Activated T-helper 9 cell treated with anti-CD3 and anti-CD28 coated beads, Interleukin-2, amount 50 U/mL, for 16 hours (primary cell): ENCODE data around the gene LRCOL1.

ENCODE experiments used
- DNase-seq: peaks from one replicate; pipeline ENCODE4 v3.0.0-alpha.2; 2020; ENCODE audit warnings: low read depth

LRCOL1 gene

DNA sequence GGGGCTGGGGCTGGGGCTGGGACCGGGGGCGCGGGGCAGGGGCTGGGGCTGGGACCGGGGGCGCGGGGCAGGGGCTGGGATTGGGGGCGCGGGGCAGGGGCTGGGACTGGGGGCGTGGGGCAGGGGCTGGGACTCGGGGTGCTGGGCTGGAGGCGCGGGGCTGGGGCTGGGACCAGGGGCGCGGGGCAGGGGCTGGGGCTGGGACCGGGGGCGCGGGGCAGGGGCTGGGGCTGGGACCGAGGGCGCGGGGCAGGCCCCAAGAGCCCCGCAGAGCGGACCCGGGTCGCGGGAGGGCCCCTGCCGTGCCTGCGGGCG lies 8.6 kb upstream of the LRCOL1 start:
- DNase-seq = no peak

DNA sequence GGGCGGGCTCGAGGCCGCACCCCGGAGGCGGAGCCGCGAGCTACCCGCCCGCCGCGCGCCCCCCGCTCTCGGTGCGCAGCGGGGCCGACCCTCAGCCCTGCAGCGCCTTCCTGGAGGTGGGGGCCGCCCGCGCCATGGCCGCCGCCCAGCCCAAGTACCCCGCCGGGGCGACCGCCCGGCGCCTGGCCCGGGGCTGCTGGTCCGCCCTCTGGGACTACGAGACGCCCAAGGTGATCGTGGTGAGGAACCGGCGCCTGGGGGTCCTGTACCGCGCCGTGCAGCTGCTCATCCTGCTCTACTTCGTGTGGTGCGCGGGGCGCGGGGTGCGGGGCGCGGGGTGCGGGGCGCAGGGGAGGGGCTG lies 8.3 kb upstream of the LRCOL1 start, which contains the start of gene P2RX2:
P2RX2 (plus strand) TSS at position 94 of the 361 bp plus-strand sequence; CDS start at position 135, 41 bp downstream.
- no peak for DNase-seq

DNA sequence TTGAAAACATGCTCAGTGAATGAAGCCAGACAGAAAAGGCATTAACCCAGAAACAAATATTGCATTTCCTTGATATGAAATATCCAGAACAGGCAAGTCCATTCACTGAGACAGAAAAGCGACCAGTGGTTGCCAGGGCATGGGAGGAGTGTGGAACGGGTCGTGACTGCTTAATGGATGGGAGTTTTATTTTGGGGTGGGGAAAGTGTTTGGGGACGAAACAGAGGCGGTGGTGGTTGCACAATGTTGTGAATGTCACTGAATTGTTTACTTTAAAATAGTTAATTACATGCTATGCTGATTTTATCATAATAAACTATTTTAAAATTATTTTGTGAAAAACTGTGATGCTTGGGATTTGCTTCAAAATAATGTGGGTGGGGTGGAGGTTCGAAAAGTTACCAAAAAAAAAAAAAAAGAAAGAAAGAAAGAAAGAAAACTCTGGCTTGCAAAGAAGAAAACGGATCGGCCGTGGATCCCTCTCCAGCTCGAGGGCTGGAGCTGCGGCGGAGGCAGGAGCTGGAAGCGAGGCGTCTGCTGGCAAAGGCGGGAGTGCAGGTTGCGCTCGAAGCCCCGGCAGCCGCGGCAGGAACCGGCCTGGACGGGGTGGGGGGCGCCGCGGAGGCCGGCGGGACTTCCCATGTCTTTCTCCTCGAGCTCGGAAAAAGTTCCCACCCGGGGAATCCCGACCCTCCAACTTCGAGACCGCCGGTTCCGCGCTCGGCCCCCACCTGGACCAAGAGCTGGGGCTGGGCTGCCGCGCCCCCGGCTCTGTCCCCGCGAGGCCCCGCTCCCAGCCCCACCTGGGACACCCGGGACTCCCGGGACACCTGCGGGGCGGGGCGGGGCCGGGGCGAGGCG lies 7.7 kb upstream of the LRCOL1 start:
- DNase-seq = no peak

DNA sequence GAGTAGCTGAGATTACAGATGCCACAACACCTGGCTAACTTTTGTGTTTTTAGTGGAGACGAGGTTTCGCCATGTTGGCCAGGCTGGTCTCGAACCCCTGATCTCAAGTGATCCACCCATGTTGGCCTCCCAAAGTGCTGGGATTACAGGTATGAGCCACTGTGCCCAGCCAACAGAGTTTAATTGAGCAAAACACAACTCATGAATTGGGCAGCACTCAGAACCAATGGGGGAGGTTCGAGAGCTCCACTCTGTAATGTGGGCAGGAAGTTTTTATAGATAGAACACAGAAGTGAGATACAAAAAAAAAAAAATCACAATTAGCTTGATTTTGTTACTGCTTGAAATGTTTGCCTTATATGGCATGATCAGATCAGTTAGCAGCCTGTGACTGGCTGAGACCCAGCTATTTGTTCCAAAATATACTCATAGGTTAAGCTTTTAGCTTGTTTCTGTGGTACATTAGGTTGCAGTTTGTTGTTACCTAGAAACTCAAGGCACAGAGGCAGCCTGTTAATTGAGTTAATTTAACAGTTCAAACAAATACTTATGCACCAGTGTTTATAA lies 6.8 kb upstream of the LRCOL1 start:
- no peak for DNase-seq

DNA sequence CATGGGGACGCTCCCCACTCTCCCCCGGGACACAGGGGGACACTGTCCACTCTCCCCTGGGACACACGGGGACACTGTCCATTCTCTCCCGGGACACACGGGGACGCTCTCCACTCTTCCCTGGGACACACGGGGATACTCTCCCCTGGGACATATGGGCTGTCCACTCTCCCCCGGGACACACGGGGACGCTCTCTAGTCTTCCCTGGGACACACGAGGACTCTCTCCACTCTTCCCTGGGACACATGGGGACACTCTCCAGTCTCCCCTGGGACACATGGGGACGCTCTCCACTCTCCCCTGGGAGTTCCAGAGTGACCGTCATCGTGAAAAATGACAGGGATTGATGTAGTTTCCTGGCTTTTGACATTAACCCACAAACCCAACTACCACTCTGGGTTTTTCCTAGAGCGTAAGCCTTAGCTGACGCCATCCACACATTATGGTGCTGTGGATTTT lies 5.2 kb upstream of the LRCOL1 start:
- no peak for DNase-seq

DNA sequence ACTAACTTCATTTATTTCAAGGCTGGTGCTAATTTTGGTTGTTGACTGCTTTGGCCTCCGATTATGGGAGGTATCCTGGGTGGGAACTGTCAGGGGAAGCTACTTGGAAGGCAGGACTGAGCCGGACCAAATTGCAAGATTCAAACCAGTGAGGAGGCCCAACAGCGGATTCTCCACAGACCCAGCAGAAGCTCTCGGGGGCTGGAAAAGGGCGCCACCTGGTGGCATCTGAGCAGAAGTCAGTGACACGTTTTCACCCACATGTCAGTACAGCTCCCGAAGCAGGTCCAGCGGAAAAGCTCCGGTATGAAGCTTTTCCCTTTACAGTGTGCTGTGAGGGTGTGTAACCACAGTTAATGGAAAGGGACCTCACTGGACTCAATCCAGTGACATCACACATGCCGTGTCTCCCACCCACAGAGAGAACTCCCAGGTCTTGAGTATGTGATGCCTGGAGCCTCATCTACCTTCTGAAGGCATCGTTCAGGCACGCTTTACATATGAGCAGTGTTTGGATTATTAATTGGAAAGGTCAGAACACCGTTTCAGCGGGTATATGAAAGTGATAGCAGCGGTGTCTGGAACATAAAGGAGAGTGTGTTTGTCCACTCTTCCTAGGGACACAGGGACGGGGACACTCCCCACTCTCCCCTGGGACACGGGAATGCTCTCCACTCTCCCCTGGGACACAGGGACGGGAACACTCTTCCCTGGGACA lies 4.6 kb upstream of the LRCOL1 start:
- peak; percentile 70 for DNase-seq

DNA sequence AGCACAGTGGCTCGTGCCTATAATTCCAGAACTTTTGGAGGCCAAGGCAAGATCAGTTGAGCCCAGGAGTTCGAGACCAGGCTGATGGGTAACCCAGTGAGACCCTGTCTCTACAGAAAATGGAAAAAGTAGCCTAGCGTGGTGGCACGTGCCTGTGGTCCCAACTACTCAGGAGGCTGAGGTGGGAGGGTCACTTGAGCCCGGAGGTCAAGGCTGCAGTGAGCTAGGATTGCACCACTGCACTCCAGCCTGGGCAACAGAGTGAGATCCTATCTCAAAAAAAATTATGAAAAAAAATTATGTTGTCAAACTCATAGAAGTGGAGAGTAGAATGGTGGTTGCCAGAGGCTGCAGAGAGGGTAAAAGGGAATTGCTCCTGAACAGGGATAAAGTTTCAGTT lies 3.6 kb upstream of the LRCOL1 start:
- DNase-seq = no peak

DNA sequence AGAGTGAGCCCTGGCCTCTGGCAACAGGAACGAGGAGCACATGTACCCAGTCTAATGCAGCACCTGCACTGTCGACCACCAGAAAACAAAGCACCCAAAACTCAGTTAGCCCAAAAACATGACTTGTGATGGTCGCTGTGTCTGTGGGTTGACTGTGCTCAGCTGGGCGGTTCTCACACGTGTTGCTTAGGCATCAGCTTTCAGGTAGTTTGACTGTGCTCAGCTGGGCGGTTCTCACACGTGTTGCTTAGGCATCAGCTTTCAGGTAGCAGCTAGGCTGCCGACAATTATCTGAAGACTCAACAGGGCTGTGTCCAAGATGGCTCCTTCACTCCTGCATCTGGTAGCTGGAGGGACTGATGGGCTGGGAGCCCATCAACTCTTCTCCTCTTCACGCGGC lies 1.2 kb upstream of the LRCOL1 start:
- no peak for DNase-seq

DNA sequence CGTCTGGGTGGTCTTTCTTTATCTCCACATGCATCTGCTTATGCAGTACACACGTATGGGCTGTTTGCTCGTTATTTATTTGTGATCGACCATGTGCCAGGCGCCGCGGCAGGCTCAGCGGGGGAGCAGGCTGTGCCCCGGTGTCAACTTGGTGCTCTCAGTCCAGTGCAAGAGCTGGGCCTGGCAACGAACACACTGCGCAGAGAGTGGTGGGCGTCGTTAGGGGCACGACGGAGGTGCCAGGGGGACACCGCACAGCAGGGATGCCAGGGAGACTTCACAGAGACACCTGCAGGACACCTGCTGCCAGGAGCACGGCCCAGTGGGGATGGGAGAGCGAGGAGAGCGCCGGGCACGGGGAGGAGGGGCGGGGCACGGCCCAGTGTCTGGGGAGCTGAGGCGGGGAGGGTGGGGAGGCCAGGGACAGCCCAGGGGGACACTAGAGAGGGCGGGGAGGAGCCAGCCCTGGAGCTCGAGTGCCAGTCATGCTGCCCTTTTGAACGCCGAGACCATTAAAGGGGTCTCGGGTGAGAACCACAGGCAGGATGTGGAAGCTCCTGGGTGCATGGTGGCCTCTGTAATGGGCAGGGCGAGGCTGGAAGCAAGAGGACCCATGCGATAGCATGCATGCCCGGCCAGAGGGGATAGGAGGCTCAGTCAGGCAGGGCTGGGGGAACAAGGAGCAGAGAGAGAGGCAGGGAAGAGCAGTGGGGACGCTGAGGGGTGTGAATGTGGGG lies 652 bp upstream of the LRCOL1 start:
- DNase-seq = no peak

DNA sequence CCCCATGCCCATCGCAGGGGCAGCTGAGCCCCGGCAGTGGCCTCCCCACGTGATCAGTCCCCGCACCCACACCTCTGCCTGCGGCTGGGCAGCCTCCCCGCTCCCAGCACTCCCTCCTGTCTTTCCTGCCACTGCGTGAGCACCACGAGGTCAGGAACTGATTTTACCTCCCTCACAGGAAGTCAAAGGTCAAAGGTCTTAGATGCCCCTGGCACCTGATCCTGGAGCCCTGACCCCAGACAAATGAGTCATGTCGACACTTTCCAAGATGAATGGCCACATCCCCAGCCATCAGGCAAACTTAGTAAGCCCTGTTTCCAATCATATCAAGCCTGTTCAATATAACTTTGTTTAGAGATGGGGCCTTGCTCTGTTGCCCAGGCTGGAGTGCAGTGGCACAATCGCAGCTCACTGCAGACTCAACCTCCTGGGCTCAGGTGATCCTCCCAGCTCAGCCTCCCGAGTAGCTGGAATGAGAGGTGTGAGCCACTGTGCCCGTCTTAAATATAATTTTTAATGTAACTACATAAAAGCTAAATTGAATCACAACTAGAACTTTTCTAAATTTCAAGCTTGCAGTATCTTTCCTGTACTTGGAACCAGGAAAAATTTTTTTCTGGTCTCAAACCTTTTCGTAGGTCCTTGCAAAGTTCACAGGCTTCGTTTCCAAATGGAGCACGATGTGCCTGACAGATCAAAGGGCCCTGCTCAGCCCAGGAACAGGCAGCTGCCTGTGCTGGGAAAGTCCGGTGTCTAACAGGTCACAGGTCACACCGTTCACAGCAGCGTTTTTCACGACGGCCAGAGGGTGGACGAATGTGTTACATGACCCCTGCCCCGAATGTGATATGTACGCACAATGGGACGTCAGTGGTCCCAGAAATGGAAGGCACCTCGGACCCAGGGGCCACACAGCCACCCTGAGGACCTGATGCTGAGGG lies 1.9 kb downstream of the LRCOL1 start:
- DNase-seq = no peak

DNA sequence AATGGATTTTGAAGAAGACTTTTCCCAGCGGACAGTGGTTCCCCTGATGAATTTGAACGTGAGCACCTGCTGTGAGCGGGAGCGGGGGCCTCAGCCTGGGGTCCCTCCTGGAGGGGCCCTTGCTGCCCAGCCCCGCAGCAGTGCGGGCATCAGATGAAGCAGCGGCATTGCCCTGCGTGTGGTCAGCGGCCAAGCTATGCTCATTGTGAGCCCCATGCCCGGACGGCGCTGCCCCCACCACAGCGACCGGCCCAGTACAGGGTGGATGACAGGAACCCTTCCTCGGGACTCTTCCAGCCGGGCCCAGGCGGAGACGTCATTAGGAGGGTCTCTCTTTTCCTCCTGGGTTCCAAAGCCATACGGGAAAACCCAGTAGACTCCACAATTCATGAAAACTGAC lies 3.5 kb downstream of the LRCOL1 start:
- DNase-seq = no peak

DNA sequence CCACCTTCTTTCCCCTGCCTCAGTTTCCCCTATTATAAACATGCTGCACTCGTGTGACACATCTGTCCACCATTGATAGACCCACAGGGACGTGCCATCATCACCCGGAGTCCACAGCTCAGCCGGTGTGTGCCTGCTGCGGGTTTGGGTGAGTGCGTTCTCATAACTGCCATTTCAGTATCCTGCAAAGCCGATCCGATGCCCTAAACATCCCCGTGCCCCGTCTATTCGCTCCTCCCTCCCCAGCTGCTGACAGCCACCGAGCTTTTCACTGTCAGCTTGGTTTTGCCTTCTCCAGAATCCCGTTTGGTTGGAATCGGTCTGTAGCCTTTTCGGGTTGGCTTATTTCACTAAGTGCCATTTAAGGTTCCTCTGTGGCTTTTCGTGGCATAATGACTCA lies 3.9 kb downstream of the LRCOL1 start:
- no peak for DNase-seq

DNA sequence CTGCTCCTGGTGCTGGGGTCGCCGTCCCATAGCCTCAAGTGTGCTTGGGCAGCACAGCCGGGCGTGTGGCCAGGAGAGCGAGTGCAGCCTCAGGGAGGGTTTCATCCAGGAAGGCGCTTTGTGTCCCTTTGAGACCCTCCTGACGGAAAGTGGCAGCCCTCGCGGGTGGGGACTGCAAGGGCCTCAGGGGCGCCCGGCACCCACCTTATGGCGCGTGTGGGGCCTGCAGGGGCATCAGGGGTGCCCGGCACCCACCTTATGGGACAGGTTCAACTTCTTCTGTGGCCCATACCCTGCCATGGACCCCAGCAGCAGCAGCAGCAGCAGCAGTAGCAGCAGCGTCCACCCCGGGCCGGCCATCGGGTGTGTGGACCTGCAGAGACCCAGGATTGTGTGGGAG lies 4.5 kb downstream of the LRCOL1 start:
- no peak for DNase-seq

DNA sequence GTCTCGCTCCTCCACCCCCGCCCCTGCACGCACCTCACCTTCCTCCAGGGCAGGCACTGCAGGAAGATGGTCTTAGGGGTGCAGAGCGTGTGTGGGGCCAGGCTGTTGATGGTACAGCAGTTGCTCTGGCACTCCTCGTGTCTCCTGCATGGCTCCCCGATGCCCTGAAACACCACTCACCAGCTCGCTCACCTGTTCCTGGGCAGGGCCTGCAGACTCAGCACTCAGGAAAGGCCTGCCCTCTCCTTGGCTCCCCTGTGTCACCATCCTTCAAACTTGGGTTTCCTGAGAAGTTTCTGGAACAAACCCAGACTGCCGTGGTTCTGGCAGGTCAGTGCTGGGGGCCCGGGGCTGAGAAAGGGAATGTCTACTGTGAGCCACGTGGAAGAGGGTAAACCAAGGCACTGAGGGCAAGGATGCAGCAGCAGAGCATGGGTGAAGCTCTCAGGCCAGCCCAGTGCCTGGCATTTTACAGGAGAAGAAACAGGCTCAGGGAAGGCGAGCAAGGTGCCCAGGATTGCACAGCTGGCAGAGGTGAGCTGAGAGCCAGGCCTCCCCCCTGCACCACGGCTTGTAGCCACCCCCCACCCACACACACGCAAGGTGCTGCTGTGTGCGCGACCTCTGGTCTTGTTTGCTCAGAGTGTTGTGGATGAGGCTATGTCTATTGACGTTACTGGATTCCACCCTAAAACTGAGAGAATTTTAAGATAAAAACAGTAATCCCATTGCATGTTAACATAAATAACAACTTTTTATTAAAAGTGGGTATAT lies 5.5 kb downstream of the LRCOL1 start:
- DNase-seq = no peak

DNA sequence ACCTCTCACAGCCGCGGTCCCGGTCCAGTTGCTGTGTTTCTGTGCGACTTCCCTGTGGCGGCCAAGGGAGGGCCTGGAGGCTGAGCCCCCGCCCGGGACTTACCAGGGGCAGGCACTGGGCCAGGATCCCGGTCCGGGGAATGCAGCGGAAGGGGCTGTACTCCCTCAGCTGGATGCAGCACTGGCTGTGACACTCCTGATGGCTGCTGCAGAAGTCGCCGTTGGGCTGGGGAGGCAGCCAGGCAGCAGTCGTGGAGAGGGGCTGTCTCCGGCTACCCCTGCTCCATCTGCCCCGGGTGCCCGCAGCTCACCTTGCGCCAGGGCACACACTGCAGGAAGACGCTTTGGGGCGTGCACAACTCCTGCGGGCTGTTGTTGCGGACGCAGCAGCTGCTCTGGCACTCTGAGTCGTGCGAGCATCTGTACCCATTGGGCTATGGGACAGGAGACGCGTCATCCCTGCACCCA lies 6.2 kb downstream of the LRCOL1 start:
- no peak for DNase-seq

DNA sequence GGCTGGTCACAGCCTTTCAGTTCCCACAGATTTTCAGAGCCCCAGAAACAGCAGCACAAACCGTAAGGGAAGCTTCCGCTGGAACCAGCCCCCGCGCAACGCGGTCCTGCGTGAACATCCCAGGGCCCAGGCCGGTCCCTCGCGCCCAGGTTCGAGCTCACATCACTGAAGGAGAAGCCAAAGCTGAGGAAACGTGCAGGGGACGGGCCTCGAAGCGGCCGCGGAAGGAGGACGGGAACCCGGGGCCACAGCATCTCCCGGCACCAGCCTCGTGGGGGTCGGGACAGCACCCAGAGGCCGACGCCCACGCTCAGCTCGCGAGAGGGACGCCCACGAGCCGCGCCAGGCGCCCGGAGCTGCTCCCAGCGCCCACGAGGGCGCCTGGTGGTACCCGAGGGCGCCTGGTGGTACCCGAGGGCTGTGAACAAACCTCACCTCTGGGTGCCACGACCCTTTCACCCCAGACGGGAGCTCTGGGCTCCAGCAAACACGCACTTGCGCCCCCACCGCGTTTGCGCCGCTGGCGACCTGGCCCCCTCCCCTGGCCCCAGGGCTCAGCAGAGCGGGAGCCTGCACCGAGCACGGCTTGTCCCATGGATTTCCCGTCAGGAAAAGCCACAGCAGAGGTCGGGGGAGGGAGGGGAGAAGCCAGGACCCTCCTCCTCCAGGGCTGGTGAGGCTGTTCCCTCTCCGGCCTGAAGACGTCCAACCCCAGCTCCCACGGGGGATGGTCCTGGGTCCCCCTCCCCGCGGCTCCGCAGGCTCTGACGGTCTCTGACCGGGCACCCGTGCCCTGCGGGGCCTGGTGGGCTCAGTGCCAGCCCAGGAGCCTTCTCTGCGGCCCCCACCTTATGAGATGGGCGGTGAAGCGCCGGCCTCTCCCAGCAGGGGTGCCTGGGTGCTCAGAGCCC lies 6.9 kb downstream of the LRCOL1 start:
- DNase-seq = no peak

DNA sequence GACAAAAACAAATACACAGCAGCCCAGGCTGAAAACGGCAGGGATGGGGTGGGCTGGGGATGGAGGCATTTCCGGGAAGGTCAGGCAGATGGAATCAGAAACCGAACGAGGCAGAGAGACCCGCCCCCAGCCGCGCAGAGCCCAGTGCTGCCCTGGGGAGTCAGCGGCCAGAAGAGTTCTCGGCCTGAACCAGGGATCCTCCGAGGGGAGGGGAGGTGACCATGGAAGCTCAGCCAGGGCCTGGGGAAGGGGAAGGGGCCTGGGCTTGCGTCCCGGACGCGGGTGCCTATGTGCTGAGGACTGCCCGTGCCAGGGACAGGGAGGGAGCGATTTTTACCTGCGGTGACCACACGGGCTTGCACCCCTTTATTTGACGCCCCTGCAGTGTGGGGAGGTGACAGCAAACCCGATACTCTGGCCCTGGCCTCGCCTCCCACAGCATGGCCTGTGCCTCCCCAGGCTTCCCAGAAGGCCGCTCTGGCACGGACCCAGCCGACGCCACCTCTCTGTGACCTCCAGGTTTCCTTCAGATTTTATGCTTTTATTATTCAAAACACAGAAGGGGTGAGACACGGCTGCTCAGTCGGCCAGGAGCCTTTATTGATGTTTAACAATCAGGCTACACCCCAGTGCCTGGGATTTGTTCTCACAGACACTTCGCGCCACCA lies 7.7 kb downstream of the LRCOL1 start:
- DNase-seq = no peak

DNA sequence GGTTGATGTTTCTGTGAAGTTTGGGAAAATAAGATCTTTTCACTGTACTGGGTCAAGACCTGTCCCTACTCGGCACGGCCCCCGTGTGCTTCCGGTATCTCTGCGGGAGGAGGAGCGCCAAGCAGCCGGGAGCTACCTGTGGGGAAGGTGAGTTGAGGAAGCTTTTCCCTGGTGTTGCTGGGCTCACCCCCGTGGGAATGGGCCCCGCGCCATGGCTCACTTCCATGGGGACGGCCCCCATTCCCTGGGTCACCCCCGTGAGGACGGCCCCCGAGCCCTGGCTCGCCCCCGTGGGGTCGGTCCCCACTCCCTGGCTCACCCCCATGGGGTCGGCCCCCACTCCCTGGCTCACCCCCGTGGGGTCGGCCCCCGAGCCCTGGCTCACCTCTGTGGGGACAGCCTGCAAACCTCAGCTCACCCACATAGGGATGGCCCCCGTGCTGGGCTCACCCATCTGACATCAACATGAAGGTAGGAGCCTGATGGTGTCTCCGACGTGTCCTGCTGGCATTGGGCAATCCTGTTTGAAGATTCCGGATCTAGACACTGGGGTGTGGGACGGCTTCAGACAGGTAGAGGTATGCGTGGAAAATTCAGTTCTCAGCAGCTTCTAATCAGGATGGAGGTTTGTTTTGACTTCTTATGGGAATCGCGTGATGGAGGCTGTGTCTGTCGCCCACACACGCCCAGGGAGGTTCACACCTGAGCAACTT lies 9.1 kb downstream of the LRCOL1 start:
- no peak for DNase-seq
